NCI-H1092 treated with DMSO at 0.1 percent for 48 hours (cell line): ENCODE measurements around the gene SCYGR2.
"Not testable (repeated sequence)": the region's sequence is repeated elsewhere in the genome, so short reads cannot be mapped to it uniquely, and the experiment has no call there.

Source experiments
- DNase-seq: peaks from one replicate; lab custom pipeline; 2025; lab: John Stamatoyannopoulos, UW

SCYGR2 gene, protein sequence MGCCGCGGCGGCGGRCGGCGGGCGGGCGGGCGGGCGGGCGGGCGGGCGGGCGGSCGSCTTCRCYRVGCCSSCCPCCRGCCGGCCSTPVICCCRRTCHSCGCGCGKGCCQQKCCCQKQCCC

DNA sequence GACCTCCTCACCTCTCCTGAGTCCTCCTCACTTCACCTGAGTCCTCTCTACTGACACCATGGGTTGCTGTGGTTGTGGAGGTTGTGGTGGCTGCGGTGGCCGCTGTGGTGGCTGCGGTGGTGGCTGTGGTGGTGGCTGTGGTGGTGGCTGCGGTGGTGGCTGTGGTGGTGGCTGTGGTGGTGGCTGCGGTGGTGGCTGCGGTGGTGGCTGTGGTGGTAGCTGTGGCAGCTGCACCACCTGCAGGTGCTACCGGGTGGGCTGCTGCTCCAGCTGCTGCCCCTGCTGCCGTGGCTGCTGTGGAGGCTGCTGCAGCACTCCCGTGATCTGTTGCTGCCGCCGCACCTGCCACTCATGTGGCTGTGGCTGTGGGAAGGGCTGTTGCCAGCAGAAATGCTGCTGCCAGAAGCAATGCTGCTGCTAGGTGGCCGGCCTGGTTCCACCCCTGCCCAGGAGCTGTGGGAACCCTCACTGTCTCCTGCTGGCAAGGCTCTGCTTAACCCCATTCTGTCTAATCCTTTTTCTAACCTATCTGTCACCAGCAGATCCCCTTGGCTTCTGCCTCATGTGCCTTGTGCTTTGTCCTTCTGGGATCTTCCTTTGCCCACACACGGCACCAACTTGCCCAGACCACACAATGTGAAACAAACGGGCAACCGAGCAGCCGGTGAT is at the start of gene SCYGR2:
TSS of gene SCYGR2 (plus strand) at position 59 of the 669 bp plus-strand sequence. CDS start at position 59, 0 bp downstream.
- not testable (repeated sequence) for DNase-seq

DNA sequence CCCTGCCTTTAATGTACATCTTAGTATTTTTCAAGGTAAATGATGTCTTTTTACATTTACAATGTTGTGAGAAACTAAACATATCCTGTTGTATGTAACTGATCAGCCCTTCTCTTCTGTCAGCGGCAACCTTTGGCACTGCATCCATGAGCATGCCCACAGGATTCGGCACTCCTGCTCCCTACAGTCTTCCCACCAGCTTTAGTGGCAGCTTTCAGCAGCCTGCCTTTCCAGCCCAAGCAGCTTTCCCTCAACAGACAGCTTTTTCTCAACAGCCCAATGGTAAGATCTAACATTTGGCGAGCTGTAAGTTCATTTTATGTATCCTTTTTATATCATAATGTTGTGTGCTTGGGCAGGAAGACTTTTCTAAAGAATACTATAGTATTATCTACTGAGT is 46.9 kb upstream of the SCYGR2 start:
- DNase-seq = no peak

DNA sequence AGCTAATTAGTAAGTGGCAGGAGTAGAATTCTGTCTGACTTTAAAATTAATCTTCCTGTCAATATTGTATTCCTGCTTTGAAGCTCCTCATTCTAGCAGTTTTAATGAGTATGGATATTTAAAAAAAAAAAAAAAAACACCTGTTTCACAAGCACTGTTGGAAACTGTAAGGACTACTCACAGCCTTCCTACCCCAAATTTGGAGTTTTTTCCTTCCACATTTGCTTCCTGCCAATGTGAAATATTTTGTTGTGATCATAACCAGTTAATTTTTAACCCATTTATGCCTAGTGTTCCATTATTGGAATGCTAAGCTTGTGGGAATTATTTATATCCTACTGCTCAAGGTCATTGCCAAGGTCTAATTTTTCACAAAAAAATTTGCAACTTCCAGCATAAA is 36.1 kb upstream of the SCYGR2 start:
- no peak for DNase-seq

DNA sequence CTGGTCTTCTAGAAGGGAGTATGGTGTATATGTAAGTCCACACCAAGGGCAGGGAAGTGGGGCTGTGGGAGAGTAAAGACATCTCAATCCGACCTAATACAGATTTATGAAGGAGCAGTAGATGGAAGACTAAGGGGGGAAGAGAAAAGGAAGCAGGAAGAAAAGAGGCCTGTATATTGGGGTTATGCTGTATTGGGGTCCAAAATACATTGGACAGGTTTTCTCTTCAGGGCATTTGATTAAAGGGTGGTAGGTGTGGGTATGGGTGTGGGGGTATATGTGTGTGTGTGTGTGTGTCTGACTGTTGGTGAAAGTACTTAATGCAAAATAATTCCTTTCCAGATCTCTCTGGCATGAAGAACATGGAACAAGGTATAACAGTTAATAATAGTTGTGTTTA is 33.6 kb upstream of the SCYGR2 start:
- no peak for DNase-seq

DNA sequence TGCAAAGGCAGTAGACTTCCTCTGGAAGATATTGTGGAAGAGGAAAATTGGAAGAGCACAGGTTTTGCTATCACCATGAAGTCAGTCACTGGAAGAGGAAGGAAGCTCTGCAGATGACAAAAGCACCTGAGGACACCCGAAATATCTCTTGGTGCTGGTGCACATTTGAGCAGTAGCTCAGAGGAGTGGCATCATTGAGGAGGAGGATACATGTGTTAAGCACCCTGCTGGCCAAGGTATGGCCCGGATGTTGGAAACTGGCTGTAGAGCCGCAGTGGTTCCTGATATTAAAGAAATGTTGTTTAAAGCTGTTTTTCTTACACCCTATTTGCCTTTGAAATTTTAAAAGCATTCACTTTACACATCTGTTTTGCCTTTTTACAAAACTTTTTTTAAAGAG is 32.7 kb upstream of the SCYGR2 start:
- DNase-seq = no peak

DNA sequence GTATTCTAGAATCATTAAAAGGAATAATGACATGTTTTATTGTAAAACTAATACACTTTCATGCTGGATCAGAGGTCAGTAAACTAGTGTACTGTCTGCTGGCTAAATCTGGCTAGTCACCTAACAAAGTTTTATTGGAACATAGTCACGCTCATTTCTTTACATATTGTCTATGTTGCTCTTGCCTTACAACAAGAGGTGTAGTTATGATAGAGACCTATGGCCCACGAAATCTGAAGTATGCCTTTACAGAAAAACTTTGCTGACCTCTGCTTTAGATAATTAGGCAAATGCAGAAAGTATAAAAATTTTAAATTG is 29.9 kb upstream of the SCYGR2 start:
- DNase-seq = no peak

DNA sequence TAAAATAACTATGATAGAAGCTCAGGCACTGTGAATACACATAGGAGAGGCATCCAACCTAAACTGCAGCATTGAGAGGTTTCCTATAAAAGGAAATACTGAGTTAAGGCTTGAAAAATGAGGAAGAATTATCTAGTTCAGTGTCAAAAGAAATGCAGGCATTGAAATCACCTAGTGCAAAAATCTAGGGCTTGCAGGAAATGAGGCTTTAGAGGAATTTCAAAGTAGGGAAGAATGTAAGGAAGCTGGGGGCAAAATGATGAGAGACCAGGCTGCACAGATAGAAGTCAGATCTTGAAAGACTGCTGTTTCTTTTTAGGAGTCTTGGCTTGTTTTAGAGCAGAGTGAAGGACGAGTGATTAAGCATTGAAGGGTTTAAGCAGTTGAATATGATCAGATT is 28.1 kb upstream of the SCYGR2 start:
- DNase-seq = no peak

DNA sequence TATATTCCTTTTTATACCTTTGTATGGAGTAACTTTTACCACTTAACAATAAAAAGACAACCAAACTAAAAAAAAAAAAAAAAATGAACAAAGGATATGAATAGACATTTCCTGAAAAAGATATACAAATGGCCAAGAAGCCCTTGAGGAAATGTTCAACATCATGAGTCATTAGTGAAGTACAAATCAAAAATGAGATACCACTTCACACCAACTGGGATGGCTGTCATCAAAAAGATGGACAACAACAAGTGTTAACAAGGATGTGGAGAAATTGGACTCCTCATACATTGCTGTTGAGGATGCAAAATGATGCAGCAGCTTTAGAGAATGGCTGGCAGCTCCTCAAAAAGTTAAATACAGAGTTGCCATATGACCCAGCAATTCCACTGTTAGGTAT is 22.6 kb upstream of the SCYGR2 start:
- no peak for DNase-seq

DNA sequence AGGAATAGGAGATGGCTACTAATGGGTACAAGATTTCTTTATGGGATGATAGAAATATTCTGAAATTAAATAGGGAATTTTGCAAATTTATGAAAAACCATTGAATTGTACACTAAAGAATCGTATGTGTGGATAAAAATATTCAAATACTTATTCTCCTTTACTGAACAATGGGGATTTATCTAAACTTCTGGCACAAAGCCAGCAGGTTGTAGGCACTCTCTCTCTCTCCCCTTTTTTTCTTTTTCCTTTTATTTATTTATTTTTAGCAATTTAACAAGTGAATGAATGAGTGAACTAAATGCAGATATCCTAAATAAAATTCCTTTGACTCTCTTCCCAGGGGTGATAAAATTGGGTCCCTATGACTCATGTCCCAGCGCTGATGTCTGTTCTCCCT is 21.9 kb upstream of the SCYGR2 start:
- no peak for DNase-seq

DNA sequence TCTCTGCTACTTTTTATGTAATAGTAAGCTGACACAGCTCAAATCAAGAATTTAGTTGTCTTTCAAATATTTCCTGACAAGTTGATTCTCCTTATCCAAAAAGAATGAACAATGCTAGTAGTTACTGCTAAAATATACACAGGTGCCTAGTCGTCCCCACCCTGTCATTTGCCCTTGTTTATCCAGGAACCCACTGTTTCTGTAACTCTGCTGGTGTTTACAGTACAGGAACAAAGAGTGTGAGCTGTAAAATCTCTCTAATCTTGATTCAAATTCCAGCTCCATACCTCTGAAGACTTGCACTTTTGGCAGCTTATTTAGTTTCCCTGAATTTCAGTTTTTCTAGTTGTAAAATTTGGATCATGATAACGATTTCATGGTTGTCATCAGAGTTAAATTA is 21.1 kb upstream of the SCYGR2 start:
- no peak for DNase-seq

DNA sequence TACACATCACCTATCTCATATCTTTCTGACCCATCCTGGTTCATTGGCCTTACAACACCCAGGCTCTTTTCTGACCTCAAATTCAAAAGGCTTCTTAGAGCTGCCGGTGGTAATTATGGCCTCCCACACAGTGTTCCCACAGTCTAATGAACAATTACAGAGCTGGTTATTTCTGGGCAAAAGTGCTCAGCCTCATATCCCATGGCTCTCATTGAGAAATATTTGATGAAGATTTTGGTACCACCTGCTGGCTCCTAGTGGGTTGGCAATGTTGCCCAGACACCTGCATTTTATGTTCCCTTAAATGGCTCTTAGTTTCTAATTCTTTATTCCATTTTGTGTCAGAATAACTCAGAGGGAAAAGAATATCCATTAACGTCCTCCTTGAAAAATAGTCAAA is 20.1 kb upstream of the SCYGR2 start:
- DNase-seq = no peak

DNA sequence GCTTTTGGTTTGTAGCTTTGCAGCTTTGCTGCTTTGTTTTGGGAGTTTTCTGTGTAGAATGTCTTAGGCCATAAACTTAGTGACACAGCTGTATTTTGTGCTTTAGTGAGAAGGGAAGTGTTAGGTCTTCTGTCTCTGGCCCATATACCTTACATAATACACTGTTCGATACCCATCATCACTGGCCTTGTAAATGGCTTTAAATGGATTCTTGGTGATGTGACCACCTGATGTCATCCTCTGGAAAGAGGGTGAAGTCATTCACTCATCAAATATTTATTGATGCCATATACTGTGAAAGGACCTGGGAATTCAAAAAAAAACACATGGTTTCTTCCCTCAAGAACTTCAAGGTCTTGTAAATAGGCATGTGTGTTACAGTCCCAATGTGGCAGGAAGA is 18.9 kb upstream of the SCYGR2 start:
- no peak for DNase-seq

DNA sequence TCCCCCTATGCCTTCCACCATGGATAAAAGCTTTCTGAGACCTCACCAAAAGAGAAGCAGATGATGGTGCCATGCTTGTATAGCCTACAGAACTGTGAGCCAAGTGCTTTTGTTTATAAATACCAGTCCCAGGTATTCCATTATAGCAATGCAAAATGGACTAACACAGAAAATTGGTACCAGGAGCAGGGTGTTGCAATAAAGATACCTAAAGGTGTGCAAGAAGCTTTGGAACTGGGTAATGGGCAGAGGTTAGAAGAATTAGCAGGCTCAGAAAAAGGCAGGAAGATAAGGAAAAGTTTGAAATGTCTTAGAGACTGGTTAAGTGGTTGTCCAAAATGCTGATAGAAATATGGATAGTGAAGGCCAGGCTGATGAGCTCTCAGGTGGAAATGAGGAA is 16.3 kb upstream of the SCYGR2 start:
- DNase-seq = no peak

DNA sequence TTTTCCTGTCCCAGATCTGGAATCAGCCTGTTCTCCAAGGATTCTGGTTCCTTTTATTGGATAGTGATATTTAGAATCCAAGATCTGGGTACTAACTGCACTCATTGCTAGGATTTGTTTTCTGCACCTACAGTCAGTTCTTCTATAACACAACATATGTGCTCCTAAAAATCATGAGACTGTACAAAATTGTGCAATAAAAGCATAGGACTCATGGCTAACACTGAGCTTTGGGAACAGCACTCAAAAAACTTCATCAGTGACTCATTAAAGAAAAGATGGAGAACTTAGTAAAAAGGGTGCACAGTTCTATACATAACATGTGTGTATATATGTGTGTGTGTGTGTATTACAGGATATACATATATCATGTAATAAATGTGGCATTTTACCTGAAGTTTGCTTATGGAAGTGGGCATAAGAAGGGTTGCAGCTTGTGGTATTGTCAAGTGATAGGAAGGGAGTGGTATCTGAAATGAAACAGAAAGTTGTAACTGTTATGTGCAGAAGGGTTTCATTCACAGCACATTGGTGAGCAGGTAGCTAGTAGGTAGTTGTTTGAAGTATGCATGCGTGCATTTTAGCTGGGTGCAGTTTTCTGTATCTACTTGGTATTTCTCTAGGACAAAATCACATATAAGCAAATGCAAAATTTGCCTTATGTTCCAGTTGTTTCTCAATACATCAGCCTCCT is 5.9 kb upstream of the SCYGR2 start:
- DNase-seq = no peak

DNA sequence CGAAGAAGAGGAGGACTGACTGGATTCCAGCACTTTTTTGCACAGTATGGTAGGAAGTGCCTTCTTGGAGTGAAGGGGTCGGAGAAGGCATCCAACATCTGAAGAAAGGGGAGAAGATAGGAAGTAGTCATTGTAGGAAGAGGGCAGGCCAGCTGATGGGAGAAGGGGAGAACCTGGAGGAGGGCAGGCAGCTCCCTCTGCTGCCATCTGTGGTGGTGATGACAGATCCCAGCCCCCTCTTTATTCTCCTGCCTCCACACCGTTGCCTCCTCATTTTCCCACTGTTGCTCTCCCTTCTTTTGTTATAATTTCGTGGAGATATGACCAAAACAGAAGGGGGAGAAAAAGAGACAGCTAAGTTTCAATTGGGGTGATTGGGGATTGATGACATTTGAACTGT is 2.9 kb upstream of the SCYGR2 start:
- no peak for DNase-seq

DNA sequence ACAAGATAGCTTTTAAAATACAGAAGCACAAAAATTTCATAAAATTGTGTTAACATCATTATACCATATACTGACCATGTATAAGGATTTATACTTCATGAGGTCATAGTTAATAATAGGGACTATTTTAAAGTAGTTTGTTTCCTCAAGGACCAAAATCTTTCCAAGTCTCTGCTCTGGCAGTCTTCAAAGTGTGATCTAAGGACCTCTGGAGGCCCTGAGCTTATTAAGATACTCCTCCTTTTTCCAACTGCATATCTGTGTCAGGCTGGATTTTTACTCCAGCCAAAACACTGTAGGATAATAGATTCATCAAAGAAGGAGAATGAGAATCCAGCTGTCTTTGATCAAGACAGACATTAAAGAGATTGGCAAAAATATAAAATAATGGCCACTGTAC is 1.7 kb upstream of the SCYGR2 start:
- no peak for DNase-seq

DNA sequence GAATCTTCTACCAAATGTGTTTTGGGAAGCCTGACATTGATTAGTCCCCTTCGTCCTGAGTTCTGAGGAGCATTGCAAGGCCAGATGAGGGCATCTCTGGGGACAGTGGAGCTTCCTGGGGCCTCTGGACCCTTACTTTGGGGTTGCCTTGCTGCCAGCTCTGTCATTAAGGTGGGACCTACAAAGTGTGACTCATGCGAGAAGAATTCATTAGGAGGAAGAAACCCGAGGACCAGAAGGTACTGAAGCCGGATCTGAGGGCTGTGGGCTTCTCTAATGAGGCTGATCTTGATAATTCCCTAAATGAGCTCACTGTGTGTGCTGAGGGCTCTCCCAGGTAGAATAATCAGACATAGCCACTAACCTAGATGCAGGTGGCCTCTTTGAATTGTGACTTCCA is 695 bp upstream of the SCYGR2 start:
- DNase-seq = no peak

DNA sequence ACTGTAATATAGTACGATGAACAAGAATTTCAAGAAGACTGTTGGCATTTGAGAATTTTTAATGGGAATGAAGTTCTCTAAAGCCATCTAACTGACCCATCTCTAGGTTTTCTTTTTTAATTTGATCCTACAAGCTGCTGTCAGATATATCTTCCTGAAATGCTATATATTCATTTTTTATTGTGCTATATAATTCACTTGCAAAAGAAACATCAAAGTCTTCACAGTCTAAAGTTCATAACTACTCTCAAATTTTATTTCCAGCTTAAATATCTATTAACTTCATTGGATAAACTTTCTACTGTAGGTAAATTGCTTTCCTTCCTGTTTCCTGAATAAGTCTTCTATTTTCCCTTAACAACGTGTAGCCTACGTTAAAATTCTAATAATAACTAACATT is 3.7 kb downstream of the SCYGR2 start:
- no peak for DNase-seq

DNA sequence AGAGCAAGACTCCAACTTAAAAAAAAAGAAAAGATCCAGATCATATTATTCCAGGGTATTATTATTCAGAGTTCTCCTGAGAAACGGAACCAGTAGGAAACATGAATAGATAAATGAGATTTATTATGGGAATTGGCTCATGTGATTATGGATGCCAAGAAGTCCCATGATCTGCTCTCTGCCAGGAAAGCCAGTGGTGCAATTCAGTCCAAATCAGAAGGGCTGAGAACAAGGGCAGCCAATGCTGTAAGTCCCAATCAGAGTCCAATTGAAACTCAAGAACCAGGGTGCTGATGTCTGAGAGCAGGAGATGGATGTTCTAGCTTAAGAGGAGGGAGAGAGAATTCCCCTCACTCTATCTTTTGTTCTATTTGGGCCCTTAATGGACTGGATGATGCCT is 7.8 kb downstream of the SCYGR2 start:
- no peak for DNase-seq

DNA sequence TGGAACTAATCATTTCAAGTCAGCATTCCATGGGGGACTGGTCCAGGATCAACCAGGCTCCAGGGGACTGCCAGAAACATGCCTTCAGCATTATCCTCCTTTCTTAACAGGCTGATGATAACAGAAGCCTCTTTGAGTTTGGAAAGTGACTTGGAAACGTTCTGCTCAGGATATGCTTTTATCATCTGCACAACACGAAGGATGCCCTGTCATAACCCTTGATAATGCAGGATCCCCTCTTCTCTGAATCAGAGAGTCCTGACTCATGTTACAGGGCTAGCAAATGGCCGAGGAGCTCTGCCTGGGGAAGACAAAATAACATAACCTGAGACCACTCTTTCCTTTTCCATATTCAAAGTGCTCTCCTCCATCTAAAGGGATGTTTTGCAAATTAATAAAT is 9.2 kb downstream of the SCYGR2 start:
- no peak for DNase-seq

DNA sequence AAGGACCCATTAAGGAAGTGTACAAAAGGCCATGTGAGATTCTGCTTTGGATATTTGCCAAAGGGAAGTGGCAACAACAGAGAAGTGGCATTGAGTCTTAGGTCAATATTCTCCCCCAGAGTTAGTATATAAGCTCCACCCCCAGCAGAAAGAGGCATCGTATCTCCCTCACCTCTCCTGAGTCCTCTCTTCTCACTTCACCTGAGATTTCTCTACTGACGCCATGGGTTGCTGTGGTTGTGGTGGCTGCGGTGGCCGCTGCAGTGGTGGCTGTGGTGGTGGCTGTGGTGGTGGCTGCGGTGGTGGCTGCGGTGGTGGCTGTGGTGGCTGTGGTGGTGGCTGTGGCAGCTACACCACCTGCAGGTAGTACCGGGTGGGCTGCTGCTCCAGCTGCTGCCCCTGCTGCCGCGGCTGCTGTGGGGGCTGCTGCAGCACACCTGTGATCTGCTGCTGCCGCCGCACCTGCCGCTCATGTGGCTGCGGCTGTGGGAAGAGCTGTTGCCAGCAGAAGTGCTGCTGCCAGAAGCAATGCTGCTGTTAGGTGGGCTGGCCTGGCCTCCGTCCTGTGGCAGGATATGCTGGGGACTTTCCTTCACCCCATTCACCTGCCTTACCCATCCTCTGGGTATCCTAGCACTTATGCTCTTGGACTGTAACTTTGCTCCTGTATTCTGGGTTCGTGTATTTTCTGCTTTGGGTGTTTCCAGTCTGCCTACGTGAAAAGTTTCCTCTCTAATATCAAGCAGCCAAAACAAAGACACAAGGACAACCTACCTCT is 10.1 kb downstream of the SCYGR2 start:
- DNase-seq = no peak

DNA sequence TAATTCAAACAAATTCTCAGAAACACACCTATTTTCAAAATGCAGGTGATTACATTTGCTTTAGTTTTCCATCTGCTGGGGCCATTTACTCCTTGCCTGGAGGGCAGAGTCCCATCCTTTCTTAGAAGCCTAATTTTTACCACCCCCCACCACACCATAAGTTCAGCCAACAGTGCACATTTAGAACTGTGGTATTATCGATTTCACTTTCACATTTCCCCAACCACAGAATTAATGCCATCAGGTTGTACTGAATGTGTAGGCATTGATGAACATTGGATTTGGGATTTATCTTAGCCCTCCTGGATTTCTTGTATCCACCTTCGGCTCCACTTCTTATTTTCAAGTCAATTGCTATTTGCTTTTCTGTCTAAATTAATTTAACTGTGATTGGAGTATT is 11.4 kb downstream of the SCYGR2 start:
- no peak for DNase-seq
